Stimulated activated CD4-positive, alpha-beta T cell treated with anti-CD3 and anti-CD28 coated beads, Interleukin-15, amount 100 ng/mL, for 24 hours (primary cell): Measurements from ENCODE around the gene SPRED1.

Experiments
- DNase-seq: peaks from one replicate; pipeline ENCODE4 v3.0.0-alpha.2; 2020

Gene SPRED1

GRCh38 chr15:38367476-38367875, 114.8 kb downstream of the SPRED1 start:
- no peak for DNase-seq

- no peak for DNase-seq
Observed at GRCh38 chr15:38369936-38370478, 117.4 kb downstream of the SPRED1 start.

GRCh38 chr15:38373016-38373415, 120.4 kb downstream of the SPRED1 start:
- no peak for DNase-seq

GRCh38 chr15:38374029-38374428, 121.4 kb downstream of the SPRED1 start:
- no peak for DNase-seq

- DNase-seq = no peak
Observed at GRCh38 chr15:38374556-38374955, 121.9 kb downstream of the SPRED1 start.

- DNase-seq = no peak
Observed at GRCh38 chr15:38376081-38376480, 123.4 kb downstream of the SPRED1 start.

GRCh38 chr15:38377636-38378035, 125.0 kb downstream of the SPRED1 start:
- DNase-seq = no peak

- no peak for DNase-seq
Observed at GRCh38 chr15:38378161-38378560, 125.5 kb downstream of the SPRED1 start.

GRCh38 chr15:38389924-38390542, 137.4 kb downstream of the SPRED1 start:
- peak; percentile 77 for DNase-seq

GRCh38 chr15:38391191-38391590, 138.6 kb downstream of the SPRED1 start:
- DNase-seq = no peak

GRCh38 chr15:38398134-38398533, 145.5 kb downstream of the SPRED1 start:
- DNase-seq = no peak

- DNase-seq = no peak
Observed at GRCh38 chr15:38401106-38401505, 148.5 kb downstream of the SPRED1 start.

- DNase-seq = no peak
Observed at GRCh38 chr15:38401701-38402100, 149.1 kb downstream of the SPRED1 start.

- no peak for DNase-seq
Observed at GRCh38 chr15:38406436-38406835, 153.8 kb downstream of the SPRED1 start.
